WI38 (cell line): ENCODE measurements around the gene PCBP3.

Experiments
- H3K4me3 ChIP-seq: 2 replicates; pipeline ENCODE4 v1.5.1; 2011; ENCODE audit warnings: low read depth, mild to moderate bottlenecking, control low read depth, low read length
- TF ChIP-seq, protein P1 (sequence below): IDR thresholded peaks from 2 replicates; pipeline ENCODE4 v1.5.1; 2012; ENCODE audit warnings: low read depth, mild to moderate bottlenecking, control low read depth, low read length

Gene PCBP3

DNA sequence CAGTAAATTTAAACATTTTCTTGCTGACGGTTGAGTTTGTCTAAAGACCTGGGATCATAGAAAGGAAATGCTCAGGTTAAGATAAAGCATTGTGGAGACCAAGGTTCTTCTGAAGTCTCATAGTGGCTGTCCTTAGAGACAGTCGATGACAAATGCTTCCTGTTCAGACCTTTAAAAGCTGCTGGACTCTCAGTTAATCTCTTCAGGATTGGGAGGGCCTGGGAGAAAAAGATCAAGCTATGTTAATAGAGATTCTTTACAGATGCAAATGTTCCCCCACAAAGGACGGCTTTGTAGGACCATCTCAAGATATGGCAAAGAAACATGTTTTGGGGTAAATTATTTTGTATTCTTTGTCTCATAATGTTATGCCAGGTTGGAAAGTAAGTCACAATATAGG, 213.4 kb downstream of the PCBP3 start:
- no peak overlapping the region for H3K4me3 ChIP-seq
- TF ChIP-seq, protein P1, sequence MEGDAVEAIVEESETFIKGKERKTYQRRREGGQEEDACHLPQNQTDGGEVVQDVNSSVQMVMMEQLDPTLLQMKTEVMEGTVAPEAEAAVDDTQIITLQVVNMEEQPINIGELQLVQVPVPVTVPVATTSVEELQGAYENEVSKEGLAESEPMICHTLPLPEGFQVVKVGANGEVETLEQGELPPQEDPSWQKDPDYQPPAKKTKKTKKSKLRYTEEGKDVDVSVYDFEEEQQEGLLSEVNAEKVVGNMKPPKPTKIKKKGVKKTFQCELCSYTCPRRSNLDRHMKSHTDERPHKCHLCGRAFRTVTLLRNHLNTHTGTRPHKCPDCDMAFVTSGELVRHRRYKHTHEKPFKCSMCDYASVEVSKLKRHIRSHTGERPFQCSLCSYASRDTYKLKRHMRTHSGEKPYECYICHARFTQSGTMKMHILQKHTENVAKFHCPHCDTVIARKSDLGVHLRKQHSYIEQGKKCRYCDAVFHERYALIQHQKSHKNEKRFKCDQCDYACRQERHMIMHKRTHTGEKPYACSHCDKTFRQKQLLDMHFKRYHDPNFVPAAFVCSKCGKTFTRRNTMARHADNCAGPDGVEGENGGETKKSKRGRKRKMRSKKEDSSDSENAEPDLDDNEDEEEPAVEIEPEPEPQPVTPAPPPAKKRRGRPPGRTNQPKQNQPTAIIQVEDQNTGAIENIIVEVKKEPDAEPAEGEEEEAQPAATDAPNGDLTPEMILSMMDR = no peak

DNA sequence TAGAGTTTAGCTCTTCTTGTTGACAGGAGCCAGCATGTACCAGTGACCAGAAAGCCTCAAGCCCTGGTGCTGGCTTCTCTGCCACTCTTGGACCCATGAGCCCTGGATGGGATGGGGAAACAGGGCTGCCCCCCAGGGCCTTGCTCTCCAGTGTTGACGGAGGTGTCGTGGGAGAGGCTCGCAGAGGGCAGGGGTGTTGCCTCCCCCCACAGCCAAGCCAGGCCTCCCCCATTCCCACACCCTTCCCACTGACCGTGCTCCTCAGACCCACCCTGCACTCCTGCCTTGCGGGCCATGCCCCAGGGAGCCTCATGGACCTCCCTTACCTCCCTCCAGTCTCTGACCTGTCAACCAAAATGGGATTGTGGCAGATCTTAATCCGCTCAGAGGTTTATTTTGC, 214.2 kb downstream of the PCBP3 start:
- TF ChIP-seq, protein P1 = no peak
- H3K4me3 ChIP-seq = no peak overlapping the region

DNA sequence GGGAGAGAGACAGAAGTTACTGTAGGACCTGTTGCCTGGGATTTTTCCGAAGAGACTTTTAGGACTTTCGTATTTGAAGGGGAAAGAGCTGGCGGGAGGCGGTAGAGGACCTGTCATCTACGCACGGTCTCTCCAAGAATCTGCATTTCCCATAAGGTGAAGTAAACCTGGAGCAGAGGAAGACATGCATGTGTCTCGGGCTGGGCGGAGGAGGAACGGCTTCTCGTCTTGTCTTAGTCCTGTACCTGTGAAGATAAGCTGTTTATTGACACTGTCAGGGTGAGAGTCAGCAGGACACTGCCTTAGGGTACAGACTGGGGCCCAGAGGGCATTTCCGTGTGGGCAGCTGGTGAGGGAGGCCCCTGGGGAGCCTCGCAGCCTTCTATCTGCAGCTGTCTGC, 214.7 kb downstream of the PCBP3 start:
- H3K4me3 ChIP-seq = no peak overlapping the region
- TF ChIP-seq, protein P1 = no peak

DNA sequence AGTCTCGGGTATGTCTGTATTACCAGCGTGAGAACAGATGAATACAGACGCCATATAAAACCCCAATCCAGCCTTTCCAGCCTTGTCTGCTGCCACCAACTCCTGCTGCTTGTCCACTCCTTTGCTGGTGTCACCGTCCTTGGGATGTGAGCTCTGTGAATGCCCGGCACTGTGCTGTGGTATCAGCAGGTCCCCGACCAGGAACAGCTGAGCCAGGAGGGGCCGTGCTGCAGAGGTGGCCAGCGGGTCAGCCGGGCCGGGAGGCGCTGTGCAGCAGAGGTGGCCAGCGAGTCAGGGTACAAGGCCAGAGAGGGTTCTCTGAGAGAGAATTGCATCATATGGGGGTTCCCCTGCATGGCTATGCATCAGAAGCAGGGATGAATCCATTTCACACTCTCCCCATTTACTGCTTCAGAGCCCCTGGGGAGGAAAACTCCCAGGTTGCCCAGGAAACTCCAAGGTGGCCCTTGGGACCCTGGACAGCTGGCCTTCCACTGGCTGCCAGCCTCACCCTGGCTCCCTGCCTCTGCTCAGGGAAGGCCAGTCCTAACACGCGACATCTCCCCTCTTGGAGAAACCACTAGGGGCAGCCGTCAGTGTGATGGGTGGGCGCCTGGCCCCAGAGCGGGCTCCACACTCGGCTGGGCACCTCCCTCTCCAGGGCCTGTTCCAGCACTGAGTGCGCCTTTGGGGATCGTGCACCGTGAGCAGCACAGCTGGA, 215.7 kb downstream of the PCBP3 start:
- TF ChIP-seq, protein P1 = no peak
- H3K4me3 ChIP-seq = no peak overlapping the region

DNA sequence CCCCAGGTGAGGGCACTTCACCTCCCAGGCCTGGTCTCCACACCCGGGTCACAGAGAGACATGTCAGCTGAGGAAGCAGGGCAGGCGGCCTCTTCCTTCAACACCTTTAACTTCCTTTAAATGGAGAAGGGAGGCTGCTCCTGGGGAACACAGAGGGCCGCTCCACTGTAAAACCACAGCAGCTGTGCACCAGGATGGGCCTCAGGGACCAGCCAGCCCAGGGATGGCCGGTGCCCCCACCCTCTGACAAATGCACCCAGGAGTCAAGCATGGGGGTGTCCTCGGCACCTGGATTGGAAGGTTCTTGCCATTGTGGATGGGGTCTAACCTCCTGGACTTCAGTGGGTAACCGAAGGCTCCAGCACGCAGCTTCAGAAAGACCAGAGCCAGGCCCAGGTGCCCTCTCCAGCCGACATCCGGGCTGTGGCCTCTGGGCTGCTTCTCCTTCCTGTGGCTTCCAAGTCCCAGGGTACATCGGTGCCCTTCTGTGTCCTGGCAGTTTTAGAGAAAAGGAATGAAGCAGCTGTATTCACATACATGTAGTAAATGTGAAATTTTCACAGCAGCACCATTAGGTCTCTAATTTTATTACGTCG, 216.3 kb downstream of the PCBP3 start:
- no peak overlapping the region for H3K4me3 ChIP-seq
- TF ChIP-seq, protein P1 = no peak

DNA sequence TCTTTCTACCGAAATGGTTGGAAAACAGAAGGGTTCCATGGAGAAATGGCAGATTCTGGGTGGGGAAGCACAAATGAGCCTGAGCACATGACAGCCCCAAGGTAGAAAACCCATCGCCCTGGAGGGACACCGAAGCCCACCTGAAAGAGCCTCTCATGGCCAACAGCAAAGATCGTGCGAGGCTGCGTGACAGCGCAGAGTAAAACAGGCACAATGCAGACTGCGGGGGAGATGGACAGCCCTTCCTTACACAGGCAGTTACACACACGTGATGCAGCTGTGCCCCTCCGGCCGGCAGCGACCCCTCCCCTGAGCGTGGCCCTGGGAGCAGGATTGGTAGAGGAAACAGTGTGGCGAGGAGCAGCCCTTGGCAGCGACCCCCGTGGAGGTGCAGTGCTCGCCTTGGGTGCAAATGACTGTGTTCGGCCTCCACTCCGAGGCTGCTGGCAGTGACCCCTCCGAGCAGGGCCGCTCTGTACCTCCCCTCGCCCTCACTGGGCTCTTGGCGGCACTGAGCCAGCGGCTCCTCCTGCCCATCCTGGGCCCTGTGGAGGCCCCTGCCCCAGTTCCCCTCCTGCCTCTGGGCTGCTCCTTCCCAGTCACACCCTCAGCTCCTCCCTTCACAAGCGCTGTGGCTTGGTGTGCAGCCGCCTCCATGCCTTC, 217.1 kb downstream of the PCBP3 start:
- TF ChIP-seq, protein P1 = no peak
- no peak overlapping the region for H3K4me3 ChIP-seq
